Smooth muscle cell (in vitro differentiated cells): ENCODE data around the gene TSTD2. TPM values are rescaled to one million over a fixed set of nuclear protein-coding genes. Genes with fewer than 3 reads are reported as not detected.

ENCODE experiments used
- DNase-seq: peaks from one replicate; lab custom pipeline; 2025; ENCODE audit not compliant: unreplicated experiment; lab: John Stamatoyannopoulos, UW
- H2AFZ ChIP-seq: fragments of 200-600 bp; sonication (generic); 2 replicates; pipeline ENCODE4 v1.6.0; 2016; ENCODE audit warnings: antibody characterized with exemption, low read depth, mild to moderate bottlenecking
- H3F3A ChIP-seq: fragments of 200-600 bp; sonication (generic); 2 replicates; pipeline ENCODE4 v1.6.0; 2017; ENCODE audit warnings: antibody characterized with exemption, low read depth
- H3K27ac ChIP-seq: fragments of 200-600 bp; sonication (generic); 2 replicates; pipeline ENCODE4 v1.5.1; 2016; ENCODE audit warnings: low read depth, mild to moderate bottlenecking
- H3K27me3 ChIP-seq: fragments of 200-600 bp; sonication (generic); 2 replicates; pipeline ENCODE4 v1.6.1; 2016; ENCODE audit warnings: low read depth, mild to moderate bottlenecking
- H3K36me3 ChIP-seq: fragments of 200-600 bp; sonication (generic); 2 replicates; pipeline ENCODE4 v1.5.1; 2016; ENCODE audit warnings: low read depth
- H3K4me1 ChIP-seq: fragments of 200-600 bp; sonication (generic); 2 replicates; pipeline ENCODE4 v1.5.1; 2016; ENCODE audit warnings: low read depth
- H3K4me2 ChIP-seq: fragments of 200-600 bp; sonication (generic); 2 replicates; pipeline ENCODE4 v1.6.0; 2016; ENCODE audit warnings: mild to moderate bottlenecking
- H3K4me3 ChIP-seq: fragments of 200-600 bp; sonication (generic); 2 replicates; pipeline ENCODE4 v1.5.1; 2016; ENCODE audit warnings: mild to moderate bottlenecking
- H3K79me2 ChIP-seq: fragments of 200-600 bp; sonication (generic); 2 replicates; pipeline ENCODE4 v1.6.0; 2016; ENCODE audit warnings: low read depth, mild to moderate bottlenecking
- H3K9ac ChIP-seq: fragments of 200-600 bp; sonication (generic); 2 replicates; pipeline ENCODE4 v1.6.0; 2016; ENCODE audit warnings: low read depth
- H3K9me3 ChIP-seq: fragments of 200-600 bp; sonication (generic); replicated peaks from 2 replicates; pipeline ENCODE4 v1.5.1; 2016; ENCODE audit warnings: low read depth
- H4K20me1 ChIP-seq: fragments of 200-600 bp; sonication (generic); 2 replicates; pipeline ENCODE4 v1.6.0; 2016; ENCODE audit warnings: low read depth
- WGBS: methylation state at CpG from one replicate; pipeline ENCODE4 v1.1.7; 2016; ENCODE audit warnings: low lambda C conversion rate; 5-methylcytosine and 5-hydroxymethylcytosine counted together
- polyA plus RNA-seq: library from polyadenylated mRNA; unstranded; fragments of >200 nt; fragmentation: Nextera tagmentation; extraction: Ambion mirVana; gene quantifications from 2 replicates; pipeline ENCODE4 v1.2.1, GENCODE V29; 2016
- total RNA-seq: library from RNA; depleted of rRNA; stranded (reverse); fragments of >200 nt; gene quantifications from 2 replicates; pipeline ENCODE4 v1.2.3, GENCODE V29; 2014
- TF ChIP-seq, protein P1 (sequence below): fragments of 200-600 bp; sonication (generic); IDR thresholded peaks from 2 replicates; pipeline ENCODE4 v1.5.1; 2017; ENCODE audit warnings: borderline replicate concordance, mild to moderate bottlenecking, antibody characterized with exemption; ENCODE audit not compliant: insufficient read depth, poor library complexity, severe bottlenecking

TSTD2 gene
- total and polyA plus RNA-seq, 2 experiments from 2014 or later, result 8.5 to 23.5 TPM

DNA sequence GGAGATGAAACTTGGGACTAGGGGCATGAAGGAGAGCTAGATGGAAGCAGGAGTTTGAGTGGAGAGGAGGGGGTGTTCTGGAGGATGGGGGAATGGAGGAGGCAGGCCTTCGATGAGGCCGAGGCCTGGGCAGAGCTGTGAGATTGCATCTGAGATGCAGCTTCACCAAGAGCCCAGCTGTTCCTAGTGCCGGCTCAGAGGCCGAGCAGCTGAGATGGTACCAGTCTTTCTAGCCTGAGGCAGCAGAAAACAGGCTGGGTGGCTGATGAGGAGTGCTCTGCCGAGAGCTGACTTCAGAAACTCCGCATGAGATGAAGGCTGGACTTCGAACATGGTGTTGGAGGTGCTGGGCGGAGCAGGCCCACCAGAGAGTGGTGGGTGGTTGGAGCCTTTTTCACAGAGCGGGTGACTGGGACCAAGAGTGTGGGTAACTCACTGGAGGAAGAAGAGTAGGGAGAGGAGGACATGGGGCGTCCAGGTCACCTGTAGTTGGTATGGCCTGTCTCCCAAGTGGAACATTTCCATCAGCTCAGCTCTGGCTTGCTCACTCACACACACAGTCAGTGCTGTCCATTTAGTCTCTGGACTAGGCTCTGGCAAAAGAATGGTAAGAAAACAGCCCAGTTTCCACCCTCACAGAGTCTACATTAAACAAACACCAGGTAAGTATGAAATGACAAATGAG is 77.0 kb downstream of the TSTD2 start:
- no peak overlapping the region for H3K4me3 ChIP-seq
- H3K79me2 ChIP-seq, result no peaks in the 10 kb centered on the region
- no peaks in the 10 kb centered on the region for H3K27me3 ChIP-seq
- 95% methylated on average over 10 of the region's 10 CpGs for WGBS
- no peaks in the 10 kb centered on the region for H3K36me3 ChIP-seq
- H3K9me3 ChIP-seq, result no peaks in the 10 kb centered on the region
- H3K4me2 ChIP-seq, result no peak overlapping the region
- H3F3A ChIP-seq, result no peaks in the 10 kb centered on the region
- H3K4me1 ChIP-seq, result no peaks in the 10 kb centered on the region
- no peak overlapping the region for H2AFZ ChIP-seq
- H4K20me1 ChIP-seq, result no peaks in the 10 kb centered on the region
- no peak overlapping the region for H3K9ac ChIP-seq
- TF ChIP-seq, protein P1, sequence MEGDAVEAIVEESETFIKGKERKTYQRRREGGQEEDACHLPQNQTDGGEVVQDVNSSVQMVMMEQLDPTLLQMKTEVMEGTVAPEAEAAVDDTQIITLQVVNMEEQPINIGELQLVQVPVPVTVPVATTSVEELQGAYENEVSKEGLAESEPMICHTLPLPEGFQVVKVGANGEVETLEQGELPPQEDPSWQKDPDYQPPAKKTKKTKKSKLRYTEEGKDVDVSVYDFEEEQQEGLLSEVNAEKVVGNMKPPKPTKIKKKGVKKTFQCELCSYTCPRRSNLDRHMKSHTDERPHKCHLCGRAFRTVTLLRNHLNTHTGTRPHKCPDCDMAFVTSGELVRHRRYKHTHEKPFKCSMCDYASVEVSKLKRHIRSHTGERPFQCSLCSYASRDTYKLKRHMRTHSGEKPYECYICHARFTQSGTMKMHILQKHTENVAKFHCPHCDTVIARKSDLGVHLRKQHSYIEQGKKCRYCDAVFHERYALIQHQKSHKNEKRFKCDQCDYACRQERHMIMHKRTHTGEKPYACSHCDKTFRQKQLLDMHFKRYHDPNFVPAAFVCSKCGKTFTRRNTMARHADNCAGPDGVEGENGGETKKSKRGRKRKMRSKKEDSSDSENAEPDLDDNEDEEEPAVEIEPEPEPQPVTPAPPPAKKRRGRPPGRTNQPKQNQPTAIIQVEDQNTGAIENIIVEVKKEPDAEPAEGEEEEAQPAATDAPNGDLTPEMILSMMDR, result no peak
- no peak overlapping the region for H3K27ac ChIP-seq
- no peak for DNase-seq

DNA sequence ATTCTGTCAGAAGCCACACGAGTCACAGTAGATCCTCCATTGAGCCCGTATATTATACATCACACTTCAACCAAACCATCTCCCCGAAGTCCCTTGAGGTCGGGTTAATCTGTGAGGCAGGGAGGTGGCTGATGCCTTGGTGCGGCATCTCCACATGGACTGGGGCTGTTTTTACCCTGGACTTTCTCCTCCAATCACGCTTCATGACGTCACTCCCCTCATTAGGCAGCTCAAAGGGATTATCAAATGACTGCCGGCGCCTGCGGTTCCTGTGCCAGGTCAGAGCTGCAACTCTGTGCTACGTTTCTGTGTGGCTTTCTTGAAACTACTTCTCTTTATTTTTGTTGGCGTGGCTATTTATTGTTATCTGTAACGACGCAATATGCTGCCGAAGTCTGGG is 78.0 kb downstream of the TSTD2 start:
- H3K27ac ChIP-seq, result no peak overlapping the region
- no peak overlapping the region for H3K4me2 ChIP-seq
- no peak for DNase-seq
- no peak overlapping the region for H3K9ac ChIP-seq
- 82% methylated on average over 15 of the region's 15 CpGs for WGBS
- peaks cover 4% of the 10 kb centered on the region for H3K27me3 ChIP-seq
- no peak overlapping the region for H3K4me3 ChIP-seq
- H2AFZ ChIP-seq, result no peak overlapping the region
- no peaks in the 10 kb centered on the region for H3K79me2 ChIP-seq
- no peaks in the 10 kb centered on the region for H3F3A ChIP-seq
- no peaks in the 10 kb centered on the region for H3K9me3 ChIP-seq
- H4K20me1 ChIP-seq, result no peaks in the 10 kb centered on the region
- no peaks in the 10 kb centered on the region for H3K36me3 ChIP-seq
- TF ChIP-seq, protein P1, result no peak
- H3K4me1 ChIP-seq, result no peaks in the 10 kb centered on the region

DNA sequence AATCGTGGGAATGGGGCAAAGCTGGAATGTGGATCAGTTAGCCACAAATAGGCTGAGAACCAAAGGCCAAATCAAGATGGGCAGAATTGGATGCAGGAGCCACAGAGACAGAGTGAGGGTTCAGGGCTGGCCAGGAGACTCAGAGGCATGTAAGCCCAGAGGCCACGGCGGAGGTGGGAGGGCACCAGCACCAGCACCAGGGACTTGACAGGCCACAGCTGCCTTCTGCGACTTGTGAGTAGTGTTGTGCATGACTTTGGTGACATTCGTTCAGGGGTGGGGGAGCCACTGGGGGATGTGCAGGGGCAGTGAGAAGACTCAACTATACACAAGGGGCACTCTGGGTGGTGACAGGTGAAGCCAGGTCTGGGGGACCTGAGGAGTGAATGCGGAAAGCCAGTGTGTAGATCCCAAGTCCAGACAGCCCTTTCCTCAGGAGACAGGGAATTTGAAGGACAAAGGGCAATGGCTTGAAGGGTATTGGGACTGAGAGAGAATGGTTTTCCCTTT is 78.5 kb downstream of the TSTD2 start:
- peaks cover 6% of the 10 kb centered on the region for H3K27me3 ChIP-seq
- no peak for DNase-seq
- H4K20me1 ChIP-seq, result no peaks in the 10 kb centered on the region
- no peak overlapping the region for H3K9ac ChIP-seq
- no peaks in the 10 kb centered on the region for H3K9me3 ChIP-seq
- no peak overlapping the region for H2AFZ ChIP-seq
- H3K4me3 ChIP-seq, result no peak overlapping the region
- no peak overlapping the region for H3K4me2 ChIP-seq
- no peaks in the 10 kb centered on the region for H3K4me1 ChIP-seq
- TF ChIP-seq, protein P1, result no peak
- H3K27ac ChIP-seq, result no peak overlapping the region
- 96% methylated on average over 5 of the region's 6 CpGs for WGBS
- no peaks in the 10 kb centered on the region for H3F3A ChIP-seq
- no peaks in the 10 kb centered on the region for H3K79me2 ChIP-seq
- H3K36me3 ChIP-seq, result no peaks in the 10 kb centered on the region

DNA sequence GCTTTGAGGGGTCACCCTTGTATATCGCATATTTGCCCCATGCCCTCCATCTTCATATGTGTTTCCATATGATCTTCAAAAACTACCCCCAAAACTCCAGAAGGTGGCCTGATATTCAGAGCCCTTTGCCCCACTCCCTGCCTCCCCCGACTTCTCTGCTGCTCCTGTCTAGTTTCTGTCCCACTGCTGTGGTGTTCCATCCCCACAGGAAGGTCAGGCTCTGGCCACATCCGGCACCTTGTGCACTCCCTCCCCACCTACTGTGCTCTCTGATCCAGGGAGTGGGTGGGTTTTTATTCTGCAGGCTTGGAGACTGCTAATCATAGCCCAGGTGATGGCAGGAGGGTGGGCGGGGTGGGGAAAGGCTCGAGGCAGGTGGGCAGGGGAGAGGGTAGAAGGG is 79.3 kb downstream of the TSTD2 start:
- Histone ChIP-seq H3K4me1 (no peaks in the 10 kb centered on the region), H3K27ac (no peak overlapping the region), H3K9ac (no peak overlapping the region), H3K79me2 (no peaks in the 10 kb centered on the region), H4K20me1 (no peaks in the 10 kb centered on the region), H3K27me3 (peaks cover 6% of the 10 kb centered on the region), H3F3A (no peaks in the 10 kb centered on the region), H3K4me2 (no peak overlapping the region), H3K36me3 (no peaks in the 10 kb centered on the region), H3K9me3 (no peaks in the 10 kb centered on the region), H3K4me3 (no peak overlapping the region), H2AFZ (no peak overlapping the region)
- DNase-seq, result no peak
- TF ChIP-seq, protein P1, result no peak
- WGBS, result 98% methylated on average over 5 of the region's 5 CpGs
